HG03520 (cell line): ENCODE results near the gene FNBP1L.

ENCODE experiments used
- ATAC-seq: cut with Tn5 transposase; IDR thresholded peaks from one replicate; pipeline ENCODE4 v1.9.1; 2021; ENCODE audit warnings: mild to moderate bottlenecking, moderate library complexity; ENCODE audit not compliant: unreplicated experiment

The FNBP1L gene

GRCh38 chr1:93588206-93588605, 140.3 kb downstream of the FNBP1L start:
- no peak for ATAC-seq

- no peak for ATAC-seq
Measured at GRCh38 chr1:93588955-93589354, 141.0 kb downstream of the FNBP1L start.

GRCh38 chr1:93591291-93591675, 143.4 kb downstream of the FNBP1L start:
- peak; percentile 6 for ATAC-seq

GRCh38 chr1:93591676-93592550, 144.0 kb downstream of the FNBP1L start:
- peak; percentile 75 for ATAC-seq

- no peak for ATAC-seq
Measured at GRCh38 chr1:93592551-93592949, 144.6 kb downstream of the FNBP1L start.

- ATAC-seq: no peak
Measured at GRCh38 chr1:93593854-93594602, 146.1 kb downstream of the FNBP1L start.

GRCh38 chr1:93594603-93594880, 146.6 kb downstream of the FNBP1L start:
- ATAC-seq: no peak

- ATAC-seq: no peak
Measured at GRCh38 chr1:93595266-93595665, 147.3 kb downstream of the FNBP1L start.

- no peak for ATAC-seq
Measured at GRCh38 chr1:93595743-93596142, 147.8 kb downstream of the FNBP1L start.

GRCh38 chr1:93596329-93597089, 148.6 kb downstream of the FNBP1L start:
- no peak for ATAC-seq

GRCh38 chr1:93597709-93598108, 149.8 kb downstream of the FNBP1L start:
- ATAC-seq: no peak

- ATAC-seq: no peak
Measured at GRCh38 chr1:93598396-93598795, 150.5 kb downstream of the FNBP1L start.

- ATAC-seq: no peak
Measured at GRCh38 chr1:93598861-93599439, 151.0 kb downstream of the FNBP1L start.

GRCh38 chr1:93599479-93599878, 151.6 kb downstream of the FNBP1L start:
- ATAC-seq: no peak

- ATAC-seq: no peak
Measured at GRCh38 chr1:93600663-93601062, 152.7 kb downstream of the FNBP1L start.

- no peak for ATAC-seq
Measured at GRCh38 chr1:93601686-93602085, 153.8 kb downstream of the FNBP1L start.

- ATAC-seq: no peak
Measured at GRCh38 chr1:93602101-93602500, 154.2 kb downstream of the FNBP1L start.

- no peak for ATAC-seq
Measured at GRCh38 chr1:93603106-93603505, 155.2 kb downstream of the FNBP1L start.

GRCh38 chr1:93603601-93604000, 155.7 kb downstream of the FNBP1L start:
- no peak for ATAC-seq
